ENCODE results near the gene SP8.

The SP8 gene

DNA sequence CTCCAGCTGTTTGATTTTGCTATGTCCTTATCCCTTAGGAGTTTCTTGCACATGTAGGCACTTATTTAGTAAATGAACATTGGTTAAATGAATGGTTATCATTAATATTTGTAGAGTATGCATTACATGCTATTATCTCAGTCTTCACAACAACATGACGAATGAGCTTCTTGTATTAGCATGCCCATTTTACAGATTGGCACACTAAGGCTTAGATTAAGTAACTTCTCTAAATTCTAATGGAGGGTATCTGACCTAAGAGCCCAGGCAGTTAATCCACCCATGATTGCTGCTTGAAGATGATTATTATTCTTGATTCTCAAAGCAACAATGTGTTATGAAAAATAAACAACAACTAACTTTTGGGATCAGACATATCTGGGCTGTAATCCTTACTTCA, 32.7 kb downstream of the SP8 start:
- no peak for DNase-seq (ENCODE audit: low spot score)

- DNase-seq (ENCODE audit: low spot score), result no peak
These were observed 36.8 kb downstream of the SP8 start for GRCh38 chr7:20749906-20750305.

GRCh38 chr7:20748853-20749252, 37.8 kb downstream of the SP8 start:
- no peak for DNase-seq (ENCODE audit: low spot score)

GRCh38 chr7:20747001-20747400, 39.7 kb downstream of the SP8 start:
- DNase-seq (ENCODE audit: low spot score), result no peak

- DNase-seq (ENCODE audit: low spot score), result peak; percentile 35
These were observed 41.0 kb downstream of the SP8 start for GRCh38 chr7:20745702-20746101.

- DNase-seq (ENCODE audit: low spot score), result peak; percentile 41
These were observed 41.7 kb downstream of the SP8 start for GRCh38 chr7:20744954-20745446.

DNA sequence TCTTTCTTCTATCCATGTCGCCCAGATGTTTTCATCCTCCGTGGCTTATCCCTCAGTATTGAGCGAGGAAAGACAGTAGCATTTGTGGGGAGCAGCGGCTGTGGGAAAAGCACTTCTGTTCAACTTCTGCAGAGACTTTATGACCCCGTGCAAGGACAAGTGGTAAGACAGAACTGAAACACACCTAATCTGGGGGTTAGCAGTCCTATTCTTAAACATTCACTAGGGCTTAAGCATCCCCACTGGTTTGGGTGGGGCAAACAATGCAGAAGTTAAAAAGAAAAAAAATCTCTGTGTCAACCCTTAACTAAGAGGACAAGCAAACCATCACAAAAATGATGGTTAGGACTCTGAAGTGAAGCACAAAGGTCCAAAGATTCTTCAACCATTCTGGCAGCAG, 43.8 kb downstream of the SP8 start:
- DNase-seq (ENCODE audit: low spot score), result no peak

- DNase-seq (ENCODE audit: low spot score), result no peak
These were observed 44.9 kb downstream of the SP8 start for GRCh38 chr7:20741801-20742200.

GRCh38 chr7:20738518-20739481, 47.9 kb downstream of the SP8 start:
- no peak for DNase-seq (ENCODE audit: low spot score)

DNA sequence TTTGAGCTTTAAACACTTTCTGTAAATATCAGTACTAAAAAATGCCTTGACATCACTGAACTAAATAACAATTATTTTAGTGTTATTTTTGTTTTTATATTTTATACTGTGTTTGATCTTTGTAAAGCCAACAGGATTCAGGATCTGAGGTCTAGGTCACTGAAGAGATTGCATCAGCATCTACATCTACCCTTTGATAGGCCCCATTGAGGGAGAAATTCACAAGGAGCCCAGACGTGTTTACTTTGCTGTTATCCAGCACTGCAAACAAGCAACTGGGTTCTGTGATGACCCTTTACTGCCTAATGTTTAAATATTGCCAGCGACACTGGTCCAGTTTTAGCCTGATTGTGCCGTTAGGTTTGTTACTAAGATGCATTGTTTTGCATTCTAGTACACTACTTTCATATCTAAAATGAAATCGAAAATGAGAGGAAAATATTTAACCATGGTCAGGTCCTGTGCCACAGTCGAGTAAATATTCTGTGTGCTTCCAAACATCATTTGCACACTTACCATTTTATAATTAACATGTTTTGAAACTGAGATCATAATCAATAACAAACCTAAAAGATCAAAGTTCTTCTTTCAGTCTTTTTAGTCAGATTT, 48.7 kb downstream of the SP8 start:
- no peak for DNase-seq (ENCODE audit: low spot score)

GRCh38 chr7:20735346-20736065, 51.2 kb downstream of the SP8 start:
- DNase-seq (ENCODE audit: low spot score), result no peak
